CD4-positive, alpha-beta T cell (primary cell): ENCODE results near the gene SNED1. TPM values are rescaled to one million over a fixed set of nuclear protein-coding genes. Genes with fewer than 3 reads are reported as not detected.

ENCODE experiments used
- ATAC-seq: fragments of 200-7000 bp; cut with Tn5 transposase; one replicate; pipeline ENCODE4 v1.10.0; 2022; ENCODE audit warnings: mild to moderate bottlenecking; ENCODE audit not compliant: poor library complexity
- CTCF ChIA-PET: fragments of 350-600 bp; sonication (Branson Sonifier 250); formaldehyde crosslinking; loops from one replicate; lab custom pipeline; 2021; ENCODE audit warnings: antibody characterized with exemption, inconsistent platforms; lab: Charles Lee
- POLR2A ChIA-PET: fragments of 350-600 bp; sonication (Branson Sonifier 250); formaldehyde crosslinking; loops from one replicate; lab custom pipeline; 2021; ENCODE audit warnings: antibody characterized with exemption, inconsistent platforms; lab: Charles Lee
- DNase-seq, 14 experiments: peaks; one replicate each; pipeline ENCODE4 v3.0.0-alpha.2; 2013 to 2020; ENCODE audit warnings: mixed read lengths in 2 of 14
- H3K27ac ChIP-seq, 2 donors: one replicate each; pipeline versions ENCODE4 v1.5.1 to v1.7.0; 2013; ENCODE audit warnings: low read length in 2 of 2, low read depth in 1 of 2, mild to moderate bottlenecking in 1 of 2
- H3K27me3 ChIP-seq, 2 experiments: 1 replicate in 1 of 2; 2 replicates in 1 of 2; pipeline versions ENCODE4 v1.6.1 to v1.7.0; 2013; ENCODE audit warnings: low read length in 2 of 2, control low read depth in 1 of 2, mild to moderate bottlenecking in 1 of 2, moderate library complexity in 1 of 2; ENCODE audit not compliant: insufficient read depth in 2 of 2, control insufficient read depth in 1 of 2
- H3K36me3 ChIP-seq: one replicate; pipeline ENCODE4 v1.6.1; 2013; ENCODE audit warnings: low read length, control low read depth; ENCODE audit not compliant: insufficient read depth
- H3K4me1 ChIP-seq: one replicate; pipeline ENCODE4 v1.6.1; 2013; ENCODE audit warnings: low read length, control low read depth; ENCODE audit not compliant: insufficient read depth
- H3K4me3 ChIP-seq: one replicate; pipeline ENCODE4 v1.5.1; 2013; ENCODE audit warnings: mild to moderate bottlenecking, low read length, moderate library complexity
- H3K9me3 ChIP-seq, 2 experiments: 1 replicate in 1 of 2; 2 replicates in 1 of 2; pipeline versions ENCODE4 v1.6.1 to v1.7.0; 2013; ENCODE audit warnings: low read length in 2 of 2, mild to moderate bottlenecking in 2 of 2, control low read depth in 1 of 2, moderate library complexity in 1 of 2; ENCODE audit not compliant: control insufficient read depth in 1 of 2, insufficient read depth in 1 of 2
- H3K27ac Mint-ChIP-seq: one replicate; pipeline ENCODE4 v1.8.0; 2020; ENCODE audit warnings: mixed read lengths
- H3K27me3 Mint-ChIP-seq: one replicate; pipeline ENCODE4 v1.8.0; 2021; ENCODE audit warnings: mixed read lengths
- H3K36me3 Mint-ChIP-seq: one replicate; pipeline ENCODE4 v1.8.0; 2021; ENCODE audit warnings: low read depth, mixed read lengths
- H3K4me1 Mint-ChIP-seq: one replicate; pipeline ENCODE4 v1.8.0; 2021; ENCODE audit warnings: low read depth, mixed read lengths
- H3K4me3 Mint-ChIP-seq: one replicate; pipeline ENCODE4 v1.8.0; 2020; ENCODE audit warnings: mild to moderate bottlenecking, mixed read lengths
- H3K9me3 Mint-ChIP-seq: one replicate; pipeline ENCODE4 v1.8.0; 2020; ENCODE audit warnings: mixed read lengths
- intact Hi-C, 2 experiments: fragments of 100-400 bp; cut with DNase I in 1 of 2; cut with micrococcal nuclease in 1 of 2; formaldehyde crosslinking; loops; one replicate each; pipeline versions ENCODE4 v1.15.1 to v1.9.0; 2023 to 2025; cut with DNase I, micrococcal nuclease
- total RNA-seq, 174 experiments: library from RNA in 2 of 174; stranded (reverse) in 2 of 174; gene quantifications; one replicate each; pipeline ENCODE4 v1.2.3 and lab custom pipeline; 2021 to 2026
- TF ChIP-seq, protein P1 (sequence below): fragments of 200-600 bp; IDR thresholded peaks from one replicate; pipeline ENCODE4 v1.8.0; 2022; ENCODE audit warnings: antibody characterized with exemption, mild to moderate bottlenecking

SNED1 gene
- total RNA-seq, 2 experiments from 2014 or later, result 42.0 to 42.7 TPM

DNA sequence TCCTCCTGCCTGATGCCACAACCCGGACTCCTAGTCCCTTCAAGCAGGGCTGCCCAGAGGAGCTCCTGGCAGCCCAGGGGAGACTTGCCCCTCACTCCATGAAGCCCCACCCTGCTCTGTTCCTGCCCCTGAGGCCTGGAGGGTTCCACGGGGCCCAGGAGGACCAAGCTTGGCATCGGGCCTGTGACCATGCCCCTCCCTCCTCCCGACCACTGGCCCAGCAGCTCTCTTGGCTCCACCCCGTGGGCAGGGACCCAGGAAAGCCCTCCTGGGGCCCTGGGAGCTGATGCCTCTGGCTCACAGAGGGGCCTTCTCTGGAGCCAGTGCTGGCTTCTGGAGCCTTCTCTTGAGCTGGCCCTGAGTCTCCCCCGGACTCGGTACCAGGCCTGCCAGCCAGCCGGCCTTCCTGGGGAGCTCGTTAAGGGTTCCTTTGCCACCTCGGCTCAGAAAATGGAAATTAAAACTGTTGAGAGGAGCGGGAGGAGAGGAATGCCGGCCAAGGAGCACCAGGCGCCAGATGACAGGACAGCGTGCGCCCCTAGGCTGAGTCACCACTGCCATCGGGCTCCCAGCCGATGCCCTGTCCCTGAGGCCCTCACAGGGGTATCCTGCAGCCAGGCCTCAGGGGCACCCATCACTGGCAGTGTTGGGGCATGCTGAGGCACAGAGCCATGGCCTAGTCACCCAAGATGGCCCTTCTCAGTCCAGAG is 40.6 kb upstream of the SNED1 start:
- Histone ChIP-seq H3K36me3 (no peaks in the 10 kb centered on the region), H3K4me3 (no peak overlapping the region), H3K9me3 (no peaks in the 10 kb centered on the region), H3K4me1 (no peaks in the 10 kb centered on the region), H3K27me3 (peaks cover 0 to 4% of the 10 kb centered on the region in 2 experiments), H3K27ac (no peak overlapping the region)
- no peak overlapping the region for H3K27ac Mint-ChIP-seq
- H3K27me3 Mint-ChIP-seq, result peaks cover 5% of the 10 kb centered on the region
- no peak for ATAC-seq
- intact Hi-C loops, result no loop called here
- peak in 1 of 14 experiments; percentile 4 for DNase-seq
- no peaks in the 10 kb centered on the region for H3K9me3 Mint-ChIP-seq
- no peaks in the 10 kb centered on the region for H3K36me3 Mint-ChIP-seq
- no peaks in the 10 kb centered on the region for H3K4me1 Mint-ChIP-seq
- POLR2A ChIA-PET, result no interaction called here
- H3K4me3 Mint-ChIP-seq, result no peak overlapping the region
- CTCF ChIA-PET, result no interaction called here
- TF ChIP-seq, protein P1, sequence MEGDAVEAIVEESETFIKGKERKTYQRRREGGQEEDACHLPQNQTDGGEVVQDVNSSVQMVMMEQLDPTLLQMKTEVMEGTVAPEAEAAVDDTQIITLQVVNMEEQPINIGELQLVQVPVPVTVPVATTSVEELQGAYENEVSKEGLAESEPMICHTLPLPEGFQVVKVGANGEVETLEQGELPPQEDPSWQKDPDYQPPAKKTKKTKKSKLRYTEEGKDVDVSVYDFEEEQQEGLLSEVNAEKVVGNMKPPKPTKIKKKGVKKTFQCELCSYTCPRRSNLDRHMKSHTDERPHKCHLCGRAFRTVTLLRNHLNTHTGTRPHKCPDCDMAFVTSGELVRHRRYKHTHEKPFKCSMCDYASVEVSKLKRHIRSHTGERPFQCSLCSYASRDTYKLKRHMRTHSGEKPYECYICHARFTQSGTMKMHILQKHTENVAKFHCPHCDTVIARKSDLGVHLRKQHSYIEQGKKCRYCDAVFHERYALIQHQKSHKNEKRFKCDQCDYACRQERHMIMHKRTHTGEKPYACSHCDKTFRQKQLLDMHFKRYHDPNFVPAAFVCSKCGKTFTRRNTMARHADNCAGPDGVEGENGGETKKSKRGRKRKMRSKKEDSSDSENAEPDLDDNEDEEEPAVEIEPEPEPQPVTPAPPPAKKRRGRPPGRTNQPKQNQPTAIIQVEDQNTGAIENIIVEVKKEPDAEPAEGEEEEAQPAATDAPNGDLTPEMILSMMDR, result no peak

DNA sequence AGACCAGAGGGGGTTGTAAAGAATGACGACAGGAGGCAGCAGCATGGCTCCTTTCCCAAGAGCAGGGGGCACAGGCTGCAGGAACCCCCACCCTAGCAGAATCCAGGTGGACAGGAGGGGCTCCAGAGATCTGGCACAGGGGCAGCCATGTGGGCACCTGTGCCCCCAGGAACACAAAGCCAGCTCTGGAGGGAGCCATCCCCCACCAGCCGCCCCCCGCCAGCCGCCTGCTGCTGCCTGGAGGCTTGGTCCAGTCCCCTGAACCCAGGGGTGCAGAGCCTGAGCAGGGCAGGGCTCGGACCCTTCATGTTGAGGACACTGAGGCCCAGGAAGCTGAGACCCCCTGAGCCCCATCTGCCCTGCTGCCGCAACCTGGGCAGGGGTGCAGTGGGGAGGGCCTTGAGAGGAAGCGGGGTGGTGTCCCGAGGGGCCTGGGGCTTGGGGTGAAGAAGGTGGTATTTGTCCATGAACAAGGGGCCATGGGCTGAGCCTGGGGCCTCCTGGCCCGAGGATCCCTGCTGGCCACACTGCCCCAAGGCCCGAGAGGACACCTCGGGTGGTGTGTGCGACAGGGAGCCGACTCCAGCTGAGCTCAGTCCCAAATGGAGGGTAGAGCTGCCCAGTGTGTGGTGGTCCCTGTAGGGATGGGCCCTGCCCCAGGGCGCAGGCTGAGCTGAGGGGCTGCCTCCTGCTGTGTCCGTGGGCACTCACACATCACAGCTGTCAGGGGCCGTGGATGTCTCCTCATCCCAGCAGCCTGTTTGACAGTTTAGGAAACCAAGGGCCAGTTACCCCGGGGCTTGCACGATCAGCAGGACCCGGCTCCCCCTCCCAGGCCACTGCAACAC is 39.8 kb upstream of the SNED1 start:
- Mint-ChIP-seq H3K27ac (no peak overlapping the region), H3K36me3 (no peaks in the 10 kb centered on the region), H3K27me3 (peaks cover 5% of the 10 kb centered on the region), H3K4me3 (no peak overlapping the region), H3K9me3 (no peaks in the 10 kb centered on the region), H3K4me1 (no peaks in the 10 kb centered on the region)
- intact Hi-C loops, result no loop called here
- TF ChIP-seq, protein P1, result no peak
- H3K9me3 ChIP-seq, result no peaks in the 10 kb centered on the region
- ATAC-seq, result no peak
- peak in 1 of 14 experiments; percentile 7 for DNase-seq
- CTCF ChIA-PET, result no interaction called here
- no peaks in the 10 kb centered on the region for H3K4me1 ChIP-seq
- H3K36me3 ChIP-seq, result no peaks in the 10 kb centered on the region
- POLR2A ChIA-PET, result no interaction called here
- H3K27me3 ChIP-seq, result peaks cover 0 to 4% of the 10 kb centered on the region in 2 experiments
- no peak overlapping the region for H3K27ac ChIP-seq
- H3K4me3 ChIP-seq, result no peak overlapping the region

DNA sequence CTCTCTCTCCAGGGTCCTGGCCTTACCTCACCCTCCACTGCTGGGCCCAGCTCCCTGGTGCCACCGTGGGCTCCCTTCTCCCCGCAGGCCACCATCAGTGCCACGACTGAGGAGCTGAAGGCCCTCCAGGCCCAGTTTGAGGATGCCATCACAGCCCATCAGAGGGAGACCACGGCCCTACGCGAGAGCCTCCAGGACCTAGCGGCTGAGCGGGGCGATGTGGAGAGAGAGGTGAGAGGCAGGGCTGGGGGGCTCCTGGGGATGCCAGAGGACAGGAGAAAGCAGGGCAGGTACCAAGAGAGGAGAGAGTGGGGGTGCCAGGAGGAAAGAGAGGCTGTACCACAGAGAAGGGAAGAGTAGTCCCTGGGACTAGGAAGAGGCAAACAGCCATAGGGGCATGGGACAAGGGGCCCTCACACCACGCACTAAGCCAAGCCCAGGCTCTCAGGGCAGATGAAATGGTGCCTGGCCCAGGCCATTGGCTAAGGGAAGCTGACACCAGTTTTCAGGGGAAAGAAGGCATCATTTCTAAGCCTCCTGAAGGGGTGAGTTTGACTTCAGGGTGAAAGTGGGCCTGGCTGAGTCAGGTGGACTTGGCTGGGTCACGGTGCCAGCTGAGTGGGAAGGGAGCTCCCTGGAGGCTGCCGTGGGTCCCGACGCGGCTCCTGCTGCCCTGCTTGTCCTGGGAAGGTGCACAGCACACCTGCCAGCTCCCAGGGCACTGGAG is 39.0 kb upstream of the SNED1 start:
- H3K9me3 Mint-ChIP-seq, result no peaks in the 10 kb centered on the region
- peaks cover 5% of the 10 kb centered on the region for H3K27me3 Mint-ChIP-seq
- H3K27me3 ChIP-seq, result peaks cover 0 to 4% of the 10 kb centered on the region in 2 experiments
- no peak overlapping the region for H3K27ac ChIP-seq
- ATAC-seq (no peak), DNase-seq (peak in 1 of 14 experiments; percentile 10)
- TF ChIP-seq, protein P1, result no peak
- CTCF ChIA-PET, result no interaction called here
- POLR2A ChIA-PET, result no interaction called here
- H3K27ac Mint-ChIP-seq, result no peak overlapping the region
- intact Hi-C loops, result no loop called here
- H3K4me1 Mint-ChIP-seq, result no peaks in the 10 kb centered on the region
- no peak overlapping the region for H3K4me3 ChIP-seq
- no peaks in the 10 kb centered on the region for H3K36me3 ChIP-seq
- H3K4me3 Mint-ChIP-seq, result no peak overlapping the region
- H3K9me3 ChIP-seq, result no peaks in the 10 kb centered on the region
- no peaks in the 10 kb centered on the region for H3K36me3 Mint-ChIP-seq
- H3K4me1 ChIP-seq, result no peaks in the 10 kb centered on the region
